ENCODE results near the gene TMEM198. TPM values are rescaled to one million over a fixed set of nuclear protein-coding genes. Genes with fewer than 3 reads are reported as not detected.

The TMEM198 gene
- total and polyA plus RNA-seq, 9 of the 15 experiments (the other 6 are each of a cell fraction or from before 2014, with no cell fraction given): 0.03 to 3.8 (median 1.0) TPM

GRCh38 chr2:219521066-219521880 is 22.6 kb upstream of the TMEM198 start (continued):
- TF ChIP-seq SFPQ (IDR thresholded peaks at IDR 0.05; ENCODE audit: low read depth, low read length) (no peak), HMG20A (CRISPR knock-in tag; conservative IDR thresholded peaks at IDR 0.05) (no peak), NFIC (IDR thresholded peaks at IDR 0.05) (peak; percentile 63), CCNT2 (IDR thresholded peaks at IDR 0.05; ENCODE audit: borderline replicate concordance, extremely low read depth, insufficient read length, low read depth, low read length) (peak; percentile 77), TSC22D4 (tag; IDR thresholded peaks at IDR 0.05) (no peak), CREB3L1 (IDR thresholded peaks at IDR 0.05; ENCODE audit: borderline replicate concordance, low read depth) (no peak), STAT5B (CRISPR knock-in tag; IDR thresholded peaks at IDR 0.05) (no peak), BRD9 (IDR thresholded peaks at IDR 0.05; ENCODE audit: low read depth, partially characterized antibody) (peak; percentile 76), HDAC2 (IDR thresholded peaks at IDR 0.05) (peak; percentile 31; the same call in 1 of the 2 replicates), ELF2 (CRISPR knock-in tag; IDR thresholded peaks at IDR 0.05) (no peak), ZNF384 (IDR thresholded peaks at IDR 0.05; ENCODE audit: low read depth, low read length) (no peak), SMARCC2 (IDR thresholded peaks at IDR 0.05; ENCODE audit: low read depth) (no peak), NONO (IDR thresholded peaks at IDR 0.05; ENCODE audit: low read depth in 2 of 2, low read length in 1 of 2) (no peak), ZSCAN32 (CRISPR knock-in tag; IDR thresholded peaks at IDR 0.05) (no peak), LCOR (CRISPR knock-in tag; IDR thresholded peaks at IDR 0.05) (no peak), HEY1 (CRISPR knock-in tag; IDR thresholded peaks at IDR 0.05; ENCODE audit: borderline replicate concordance) (no peak), E2F3 (CRISPR knock-in tag; IDR thresholded peaks at IDR 0.05) (no peak), MEF2A (IDR thresholded peaks at IDR 0.05; ENCODE audit: control insufficient read depth, low read depth, low read length) (no peak), FOXK1 (CRISPR knock-in tag; IDR thresholded peaks at IDR 0.05; ENCODE audit: borderline replicate concordance) (no peak), ZNF134 (CRISPR knock-in tag; conservative IDR thresholded peaks at IDR 0.05) (no peak), CXXC5 (CRISPR knock-in tag; IDR thresholded peaks at IDR 0.05) (peak; percentile 67)
- TF ChIP-seq, protein P1, sequence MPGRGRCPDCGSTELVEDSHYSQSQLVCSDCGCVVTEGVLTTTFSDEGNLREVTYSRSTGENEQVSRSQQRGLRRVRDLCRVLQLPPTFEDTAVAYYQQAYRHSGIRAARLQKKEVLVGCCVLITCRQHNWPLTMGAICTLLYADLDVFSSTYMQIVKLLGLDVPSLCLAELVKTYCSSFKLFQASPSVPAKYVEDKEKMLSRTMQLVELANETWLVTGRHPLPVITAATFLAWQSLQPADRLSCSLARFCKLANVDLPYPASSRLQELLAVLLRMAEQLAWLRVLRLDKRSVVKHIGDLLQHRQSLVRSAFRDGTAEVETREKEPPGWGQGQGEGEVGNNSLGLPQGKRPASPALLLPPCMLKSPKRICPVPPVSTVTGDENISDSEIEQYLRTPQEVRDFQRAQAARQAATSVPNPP (IDR thresholded peaks at IDR 0.05; ENCODE audit: borderline replicate concordance, insufficient read depth, insufficient read length): no peak
- TF ChIP-seq, protein P2, sequence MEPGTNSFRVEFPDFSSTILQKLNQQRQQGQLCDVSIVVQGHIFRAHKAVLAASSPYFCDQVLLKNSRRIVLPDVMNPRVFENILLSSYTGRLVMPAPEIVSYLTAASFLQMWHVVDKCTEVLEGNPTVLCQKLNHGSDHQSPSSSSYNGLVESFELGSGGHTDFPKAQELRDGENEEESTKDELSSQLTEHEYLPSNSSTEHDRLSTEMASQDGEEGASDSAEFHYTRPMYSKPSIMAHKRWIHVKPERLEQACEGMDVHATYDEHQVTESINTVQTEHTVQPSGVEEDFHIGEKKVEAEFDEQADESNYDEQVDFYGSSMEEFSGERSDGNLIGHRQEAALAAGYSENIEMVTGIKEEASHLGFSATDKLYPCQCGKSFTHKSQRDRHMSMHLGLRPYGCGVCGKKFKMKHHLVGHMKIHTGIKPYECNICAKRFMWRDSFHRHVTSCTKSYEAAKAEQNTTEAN (CRISPR knock-in tag; IDR thresholded peaks at IDR 0.05): no peak

All from K562 (cell line).